ENCODE measurements around the gene ZSWIM6. TPM values are rescaled to one million over a fixed set of nuclear protein-coding genes. Genes with fewer than 3 reads are reported as not detected.

The ZSWIM6 gene
- total RNA-seq, 1 experiment from 2014 or later, result 12.9 TPM

DNA sequence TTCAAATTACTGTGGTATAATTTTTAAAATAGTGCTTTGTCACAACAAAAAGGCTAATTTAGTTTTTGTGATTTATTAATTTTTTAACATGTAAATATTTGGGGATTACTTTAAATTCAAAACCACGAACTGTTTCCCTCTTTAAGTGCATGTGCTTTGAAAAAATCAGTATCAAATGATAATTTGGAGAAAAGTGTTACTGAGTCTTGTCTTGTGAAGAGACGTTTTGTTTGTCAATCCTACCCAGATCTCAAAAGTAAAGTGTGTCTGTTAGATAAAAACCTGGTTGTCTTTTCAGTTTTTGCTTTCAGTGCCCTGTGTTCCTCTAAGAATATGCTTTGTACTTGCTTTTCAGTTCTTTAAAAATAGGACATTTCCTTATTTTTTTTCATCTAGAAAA, 7.7 kb downstream of the ZSWIM6 start:
- no peak overlapping the region for H3K4me2 ChIP-seq
- intact Hi-C loops (cut with micrococcal nuclease; ENCODE audit: unreplicated experiment), result no loop called here
- peaks cover 19% of the 10 kb centered on the region; the same call in 1 of the 2 replicates for H3K4me1 ChIP-seq (replicated peaks; ENCODE audit: insufficient read depth)
- peaks cover 7% of the 10 kb centered on the region; the same call in 1 of the 2 replicates for H3F3A ChIP-seq (ENCODE audit: insufficient read depth, low read depth)
- H3K27me3 ChIP-seq (ENCODE audit: insufficient read depth, low read depth), result no peaks in the 10 kb centered on the region
- H3K36me3 ChIP-seq (ENCODE audit: low read depth), result no peaks in the 10 kb centered on the region
- no peak overlapping the region for H2AFZ ChIP-seq
- H3K27ac ChIP-seq, result no peak overlapping the region
- ChIA-PET POLR2A (ENCODE audit: unreplicated experiment) (no interaction called here), CTCF (interaction anchor here (0.7 kb wide), 1 partner anchor 323 kb away, joined by 5 read pairs; no protein-coding TSS in a partner anchor)
- no peak for TF ChIP-seq EZH2 (IDR thresholded peaks at IDR 0.05; ENCODE audit: low read depth)
- TF ChIP-seq, protein P1, sequence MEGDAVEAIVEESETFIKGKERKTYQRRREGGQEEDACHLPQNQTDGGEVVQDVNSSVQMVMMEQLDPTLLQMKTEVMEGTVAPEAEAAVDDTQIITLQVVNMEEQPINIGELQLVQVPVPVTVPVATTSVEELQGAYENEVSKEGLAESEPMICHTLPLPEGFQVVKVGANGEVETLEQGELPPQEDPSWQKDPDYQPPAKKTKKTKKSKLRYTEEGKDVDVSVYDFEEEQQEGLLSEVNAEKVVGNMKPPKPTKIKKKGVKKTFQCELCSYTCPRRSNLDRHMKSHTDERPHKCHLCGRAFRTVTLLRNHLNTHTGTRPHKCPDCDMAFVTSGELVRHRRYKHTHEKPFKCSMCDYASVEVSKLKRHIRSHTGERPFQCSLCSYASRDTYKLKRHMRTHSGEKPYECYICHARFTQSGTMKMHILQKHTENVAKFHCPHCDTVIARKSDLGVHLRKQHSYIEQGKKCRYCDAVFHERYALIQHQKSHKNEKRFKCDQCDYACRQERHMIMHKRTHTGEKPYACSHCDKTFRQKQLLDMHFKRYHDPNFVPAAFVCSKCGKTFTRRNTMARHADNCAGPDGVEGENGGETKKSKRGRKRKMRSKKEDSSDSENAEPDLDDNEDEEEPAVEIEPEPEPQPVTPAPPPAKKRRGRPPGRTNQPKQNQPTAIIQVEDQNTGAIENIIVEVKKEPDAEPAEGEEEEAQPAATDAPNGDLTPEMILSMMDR (conservative IDR thresholded peaks at IDR 0.05), result no peak
- peaks cover 39% of the 10 kb centered on the region for H4K20me1 ChIP-seq (ENCODE audit: insufficient read depth)
- no TSS peak for BruUV-seq (replicated peaks)
- no peak overlapping the region for H3K4me3 ChIP-seq
- H3K79me2 ChIP-seq (ENCODE audit: low read depth), result peaks cover 98% of the 10 kb centered on the region
- H3K9me3 ChIP-seq (ENCODE audit: insufficient read depth, low read depth), result no peaks in the 10 kb centered on the region
- H3K9me2 ChIP-seq (ENCODE audit: insufficient read depth), result no peaks in the 10 kb centered on the region
- DNase-seq, result no peak

DNA sequence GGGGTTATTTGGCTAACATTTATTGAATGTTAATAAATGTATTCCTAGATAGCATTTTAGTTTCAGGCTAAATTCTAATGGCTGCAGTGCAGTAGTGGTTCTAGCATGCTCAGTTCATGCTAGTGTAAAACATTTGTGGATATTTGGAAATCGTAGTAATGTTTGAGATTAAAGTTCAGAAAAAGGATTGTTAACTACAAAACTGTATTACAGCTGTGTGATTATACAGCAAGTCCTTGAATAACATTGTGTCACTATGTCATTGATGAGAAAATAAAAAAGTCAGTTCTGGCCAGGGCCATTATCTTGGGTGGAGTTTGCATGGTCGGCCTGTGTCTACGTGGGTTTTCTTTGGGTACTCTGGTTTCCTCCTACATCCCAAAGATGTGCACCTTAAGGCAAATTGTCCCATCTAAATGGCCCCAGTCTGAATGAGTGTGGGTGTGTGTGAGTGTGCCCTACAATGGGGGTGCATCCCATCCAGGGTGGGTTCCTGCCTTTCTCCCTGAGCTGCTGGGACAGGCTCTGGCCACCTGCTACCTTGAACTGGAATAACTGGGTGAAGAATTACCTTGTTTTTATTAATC, 8.8 kb downstream of the ZSWIM6 start:
- Histone ChIP-seq H3K27me3 (ENCODE audit: insufficient read depth, low read depth) (no peaks in the 10 kb centered on the region), H3F3A (ENCODE audit: insufficient read depth, low read depth) (peaks cover 7% of the 10 kb centered on the region; the same call in 1 of the 2 replicates), H3K79me2 (ENCODE audit: low read depth) (peaks cover 97% of the 10 kb centered on the region), H3K9me2 (ENCODE audit: insufficient read depth) (no peaks in the 10 kb centered on the region), H4K20me1 (ENCODE audit: insufficient read depth) (peaks cover 32% of the 10 kb centered on the region), H3K27ac (no peak overlapping the region), H3K36me3 (ENCODE audit: low read depth) (no peaks in the 10 kb centered on the region), H3K4me2 (no peak overlapping the region), H2AFZ (no peak overlapping the region), H3K4me3 (no peak overlapping the region), H3K4me1 (replicated peaks; ENCODE audit: insufficient read depth) (peaks cover 14% of the 10 kb centered on the region; the same call in 1 of the 2 replicates), H3K9me3 (ENCODE audit: insufficient read depth, low read depth) (no peaks in the 10 kb centered on the region)
- TF ChIP-seq EZH2 (IDR thresholded peaks at IDR 0.05; ENCODE audit: low read depth), result no peak
- TF ChIP-seq, protein P1 (conservative IDR thresholded peaks at IDR 0.05), result no peak
- CTCF ChIA-PET, result no interaction called here
- no TSS peak for BruUV-seq (replicated peaks)
- intact Hi-C loops (cut with micrococcal nuclease; ENCODE audit: unreplicated experiment), result no loop called here
- no peak for DNase-seq
- POLR2A ChIA-PET (ENCODE audit: unreplicated experiment), result no interaction called here

DNA sequence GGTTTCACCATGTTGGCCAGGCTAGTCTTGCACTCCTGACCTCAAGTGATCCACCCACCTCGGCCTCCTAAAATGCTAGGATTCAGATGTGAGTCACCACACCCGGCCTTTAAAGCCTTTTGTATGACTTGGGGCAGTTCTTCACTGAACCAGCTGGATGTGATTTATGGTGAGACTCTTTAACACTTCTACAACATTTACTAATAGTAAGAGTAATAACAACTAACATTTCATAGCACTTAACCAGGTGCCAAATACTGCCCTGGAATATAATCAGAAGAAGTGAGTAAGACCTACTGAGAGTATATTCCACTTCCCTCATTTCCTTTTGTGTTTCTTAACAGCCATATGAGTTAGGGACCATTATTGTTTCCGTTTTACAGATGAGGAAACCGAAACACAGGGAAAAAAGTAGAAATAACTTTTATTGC, 10.0 kb downstream of the ZSWIM6 start:
- POLR2A ChIA-PET (ENCODE audit: unreplicated experiment), result interaction anchor here (0.6 kb wide), 1 partner anchor 68 kb away, joined by 5 read pairs; no protein-coding TSS in a partner anchor
- peaks cover 14% of the 10 kb centered on the region; the same call in 1 of the 2 replicates for H3K4me1 ChIP-seq (replicated peaks; ENCODE audit: insufficient read depth)
- BruUV-seq (replicated peaks), result no TSS peak

More for the DNA sequence above, 10.0 kb downstream of the ZSWIM6 start:
- Histone ChIP-seq H3K36me3 (ENCODE audit: low read depth) (no peaks in the 10 kb centered on the region), H3K9me3 (ENCODE audit: insufficient read depth, low read depth) (no peaks in the 10 kb centered on the region), H3K79me2 (ENCODE audit: low read depth) (peaks cover 97% of the 10 kb centered on the region), H4K20me1 (ENCODE audit: insufficient read depth) (peaks cover 22% of the 10 kb centered on the region), H3F3A (ENCODE audit: insufficient read depth, low read depth) (peaks cover 7% of the 10 kb centered on the region; the same call in 1 of the 2 replicates), H3K27me3 (ENCODE audit: insufficient read depth, low read depth) (no peaks in the 10 kb centered on the region), H3K4me3 (no peak overlapping the region), H3K9me2 (ENCODE audit: insufficient read depth) (no peaks in the 10 kb centered on the region), H3K27ac (no peak overlapping the region), H2AFZ (no peak overlapping the region), H3K4me2 (0 out of 2 replicates have a peak overlapping the region, but pooled peaks have one; percentile 12)
- intact Hi-C loops (cut with micrococcal nuclease; ENCODE audit: unreplicated experiment), result no loop called here
- CTCF ChIA-PET, result no interaction called here
- TF ChIP-seq, protein P1 (conservative IDR thresholded peaks at IDR 0.05), result no peak
- no peak for TF ChIP-seq EZH2 (IDR thresholded peaks at IDR 0.05; ENCODE audit: low read depth)
- DNase-seq, result peak; percentile 15 to 52
